C4-2B (cell line): ENCODE results near the gene GTF3C2.

Source experiments
- ZFX ChIP-seq: fragments of 450-650 bp; IDR thresholded peaks from 2 replicates; pipeline ENCODE4 v1.6.1; 2017
- TF ChIP-seq, protein P1 (sequence below): fragments of 450-650 bp; conservative IDR thresholded peaks from 2 replicates; pipeline ENCODE4 v1.5.1; 2017; ENCODE audit warnings: mild to moderate bottlenecking

DNA sequence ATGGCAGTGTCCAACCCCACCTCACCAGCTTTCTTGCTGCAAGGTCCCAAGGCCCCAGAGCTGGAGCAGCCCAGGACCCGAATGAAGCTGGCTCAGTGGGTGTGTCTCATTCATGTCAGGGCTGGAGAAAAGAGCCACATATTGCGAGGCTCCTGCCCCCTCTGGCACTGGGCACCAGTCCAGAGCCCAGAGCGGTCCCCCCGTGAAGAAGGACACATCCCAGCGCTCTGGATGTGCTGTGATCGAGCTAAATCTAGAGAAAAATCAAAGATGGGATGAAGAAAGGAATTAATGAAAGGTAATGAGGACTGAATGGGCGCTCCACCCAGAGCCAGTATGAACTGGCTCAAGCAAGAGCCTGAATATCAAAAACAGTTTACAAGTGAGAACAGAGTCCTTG lies 20.4 kb downstream of the GTF3C2 start:
- TF ChIP-seq, protein P1, sequence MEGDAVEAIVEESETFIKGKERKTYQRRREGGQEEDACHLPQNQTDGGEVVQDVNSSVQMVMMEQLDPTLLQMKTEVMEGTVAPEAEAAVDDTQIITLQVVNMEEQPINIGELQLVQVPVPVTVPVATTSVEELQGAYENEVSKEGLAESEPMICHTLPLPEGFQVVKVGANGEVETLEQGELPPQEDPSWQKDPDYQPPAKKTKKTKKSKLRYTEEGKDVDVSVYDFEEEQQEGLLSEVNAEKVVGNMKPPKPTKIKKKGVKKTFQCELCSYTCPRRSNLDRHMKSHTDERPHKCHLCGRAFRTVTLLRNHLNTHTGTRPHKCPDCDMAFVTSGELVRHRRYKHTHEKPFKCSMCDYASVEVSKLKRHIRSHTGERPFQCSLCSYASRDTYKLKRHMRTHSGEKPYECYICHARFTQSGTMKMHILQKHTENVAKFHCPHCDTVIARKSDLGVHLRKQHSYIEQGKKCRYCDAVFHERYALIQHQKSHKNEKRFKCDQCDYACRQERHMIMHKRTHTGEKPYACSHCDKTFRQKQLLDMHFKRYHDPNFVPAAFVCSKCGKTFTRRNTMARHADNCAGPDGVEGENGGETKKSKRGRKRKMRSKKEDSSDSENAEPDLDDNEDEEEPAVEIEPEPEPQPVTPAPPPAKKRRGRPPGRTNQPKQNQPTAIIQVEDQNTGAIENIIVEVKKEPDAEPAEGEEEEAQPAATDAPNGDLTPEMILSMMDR = no peak
- TF ChIP-seq ZFX = no peak
